IMR-90 (cell line): ENCODE results near the gene CCDC141. TPM values are rescaled to one million over a fixed set of nuclear protein-coding genes. Genes with fewer than 3 reads are reported as not detected.

Experiments used
- ATAC-seq: fragments of 200-7000 bp; cut with Tn5 transposase; 2 replicates; pipeline ENCODE4 v1.9.1; 2020; ENCODE audit warnings: low read depth, mild to moderate bottlenecking, moderate library complexity
- BruUV-seq: library from RNA; stranded (reverse); fragments of 400-500 nt; replicated peaks from 2 replicates; lab custom pipeline; 2021; lab: Mats Ljungman, UMichigan
- CTCF ChIA-PET: fragments of 300-600 bp; formaldehyde crosslinking; extraction: SDS; loops from one replicate; lab custom pipeline; 2021; ENCODE audit warnings: antibody characterized with exemption; lab: Yijun Ruan, JAX
- POLR2A ChIA-PET: fragments of 300-600 bp; sonication (Branson Sonifier 250); formaldehyde crosslinking; loops from one replicate; lab custom pipeline; 2022; ENCODE audit warnings: antibody characterized with exemption; ENCODE audit not compliant: unreplicated experiment; lab: Charles Lee
- DNase-seq: peaks from one replicate; pipeline ENCODE4 v3.0.0; 2013
- H2AFZ ChIP-seq: replicated peaks from 2 replicates; pipeline ENCODE3; 2013; ENCODE audit warnings: low read length, mild to moderate bottlenecking; ENCODE audit not compliant: poor library complexity
- H2AK5ac ChIP-seq: 2 replicates; pipeline ENCODE4 v1.6.1; 2013; ENCODE audit warnings: low read depth, low read length, inconsistent platforms
- H2AK9ac ChIP-seq: replicated peaks from 2 replicates; pipeline ENCODE3; 2013; ENCODE audit warnings: mild to moderate bottlenecking, low read depth, low read length, moderate library complexity; ENCODE audit not compliant: poor library complexity
- H2BK120ac ChIP-seq: 2 replicates; pipeline ENCODE4 v1.6.1; 2013; ENCODE audit warnings: low read depth, low read length, inconsistent platforms
- H2BK15ac ChIP-seq: 3 replicates; pipeline ENCODE4 v1.6.1; 2013; ENCODE audit warnings: low read depth, low read length, inconsistent platforms
- H2BK20ac ChIP-seq: 2 replicates; pipeline ENCODE4 v1.6.1; 2013; ENCODE audit warnings: low read depth, mild to moderate bottlenecking, inconsistent platforms, low read length, moderate library complexity
- H2BK5ac ChIP-seq: 2 replicates; pipeline ENCODE4 v1.6.1; 2013; ENCODE audit warnings: mild to moderate bottlenecking, low read depth, low read length, inconsistent platforms; ENCODE audit not compliant: poor library complexity, severe bottlenecking
- H3K14ac ChIP-seq: replicated peaks from 2 replicates; pipeline ENCODE4 v1.6.1; 2013; ENCODE audit warnings: low read depth, low read length, inconsistent platforms
- H3K18ac ChIP-seq: 2 replicates; pipeline ENCODE4 v1.6.1; 2013; ENCODE audit warnings: low read depth, low read length, control low read depth
- H3K23ac ChIP-seq: 2 replicates; pipeline ENCODE4 v1.6.1; 2013; ENCODE audit warnings: low read depth, low read length, inconsistent platforms
- H3K27ac ChIP-seq: 2 replicates; pipeline ENCODE4 v1.5.1; 2013; ENCODE audit warnings: mild to moderate bottlenecking, control low read depth, low read length; ENCODE audit not compliant: insufficient read depth
- H3K27me3 ChIP-seq: 2 replicates; pipeline ENCODE4 v1.6.1; 2013; ENCODE audit warnings: low read length; ENCODE audit not compliant: control insufficient read depth, insufficient read depth
- H3K36me3 ChIP-seq: 2 replicates; pipeline ENCODE4 v1.6.1; 2013; ENCODE audit warnings: low read length, mixed read lengths; ENCODE audit not compliant: control insufficient read depth, insufficient read depth
- H3K4ac ChIP-seq: 2 replicates; pipeline ENCODE4 v1.6.1; 2013; ENCODE audit warnings: low read depth, low read length, inconsistent platforms
- H3K4me1 ChIP-seq: 2 replicates; pipeline ENCODE4 v1.6.1; 2013; ENCODE audit warnings: low read length, mixed read lengths; ENCODE audit not compliant: control insufficient read depth, insufficient read depth
- H3K4me2 ChIP-seq: 2 replicates; pipeline ENCODE4 v1.6.1; 2013; ENCODE audit warnings: low read depth, mild to moderate bottlenecking, control low read depth, low read length, moderate library complexity
- H3K4me3 ChIP-seq: 2 replicates; pipeline ENCODE4 v1.5.1; 2013; ENCODE audit warnings: low read depth, mild to moderate bottlenecking, control low read depth, low read length, moderate library complexity; ENCODE audit not compliant: insufficient read depth
- H3K56ac ChIP-seq: 2 replicates; pipeline ENCODE4 v1.6.1; 2013; ENCODE audit warnings: low read length, inconsistent platforms; ENCODE audit not compliant: insufficient read depth; ENCODE audit errors: extremely low read depth
- H3K79me1 ChIP-seq, 2 experiments: 2 replicates each; pipeline ENCODE4 v1.6.1; 2013; ENCODE audit warnings: low read length in 2 of 2, inconsistent platforms in 1 of 2, low read depth in 1 of 2
- H3K9ac ChIP-seq: 2 replicates; pipeline ENCODE4 v1.6.1; 2013; ENCODE audit warnings: low read depth, low read length, control low read depth
- H3K9me1 ChIP-seq: 2 replicates; pipeline ENCODE4 v1.6.1; 2013; ENCODE audit warnings: low read length, inconsistent platforms; ENCODE audit not compliant: insufficient read depth
- H3K9me3 ChIP-seq: 2 replicates; pipeline ENCODE4 v1.6.1; 2013; ENCODE audit warnings: low read length; ENCODE audit not compliant: control insufficient read depth, insufficient read depth
- H4K20me1 ChIP-seq: 2 replicates; pipeline ENCODE4 v1.6.1; 2013; ENCODE audit warnings: low read length, inconsistent platforms; ENCODE audit not compliant: insufficient read depth
- H4K5ac ChIP-seq: 2 replicates; pipeline ENCODE4 v1.6.1; 2013; ENCODE audit warnings: mild to moderate bottlenecking, low read depth, low read length, control low read depth
- H4K8ac ChIP-seq, 2 experiments: 2 replicates each; pipeline ENCODE4 v1.6.1; 2013; ENCODE audit warnings: low read depth in 2 of 2, low read length in 2 of 2, control low read depth in 1 of 2, inconsistent platforms in 1 of 2
- H4K91ac ChIP-seq: 2 replicates; pipeline ENCODE4 v1.6.1; 2013; ENCODE audit warnings: low read depth, low read length, inconsistent platforms; ENCODE audit not compliant: insufficient read depth
- BHLHE40 ChIP-seq: fragments of 150-350 bp; IDR thresholded peaks from 2 replicates; pipeline ENCODE4 v1.6.1; 2016; ENCODE audit warnings: mild to moderate bottlenecking, low read depth, low read length
- CEBPB ChIP-seq: IDR thresholded peaks from 2 replicates; pipeline ENCODE4 v1.6.1; 2012; ENCODE audit warnings: low read depth, low read length, improper control_type of control experiment
- CHD1 ChIP-seq: IDR thresholded peaks from 2 replicates; pipeline ENCODE4 v1.6.1; 2012; ENCODE audit warnings: low read depth, low read length, improper control_type of control experiment
- CTCF ChIP-seq: conservative IDR thresholded peaks from 2 replicates; pipeline ENCODE4 v1.5.1; 2012; ENCODE audit warnings: mild to moderate bottlenecking, low read depth, low read length, improper control_type of control experiment
- FOS ChIP-seq: fragments of 150-350 bp; IDR thresholded peaks from 2 replicates; pipeline ENCODE4 v1.6.1; 2016; ENCODE audit warnings: low read depth, low read length
- MAFK ChIP-seq: IDR thresholded peaks from 2 replicates; pipeline ENCODE4 v1.6.1; 2012; ENCODE audit warnings: low read depth, low read length, improper control_type of control experiment
- MAZ ChIP-seq: IDR thresholded peaks from 2 replicates; pipeline ENCODE4 v1.6.1; 2012; ENCODE audit warnings: low read depth, mild to moderate bottlenecking, low read length, improper control_type of control experiment, moderate library complexity, borderline replicate concordance
- MXI1 ChIP-seq: IDR thresholded peaks from 2 replicates; pipeline ENCODE4 v1.6.1; 2012; ENCODE audit warnings: low read depth, mild to moderate bottlenecking, low read length, moderate library complexity, borderline replicate concordance
- NFE2L2 ChIP-seq: fragments of 150-350 bp; IDR thresholded peaks from 2 replicates; pipeline ENCODE4 v1.6.1; 2016; ENCODE audit warnings: low read depth, mild to moderate bottlenecking, low read length
- POLR2A ChIP-seq: IDR thresholded peaks from 2 replicates; pipeline ENCODE4 v1.6.1; 2012; ENCODE audit warnings: mild to moderate bottlenecking, low read depth, low read length
- RAD21 ChIP-seq: IDR thresholded peaks from 2 replicates; pipeline ENCODE4 v1.6.1; 2012; ENCODE audit warnings: low read length, improper control_type of control experiment
- RCOR1 ChIP-seq: IDR thresholded peaks from 2 replicates; pipeline ENCODE4 v1.6.1; 2012; ENCODE audit warnings: mild to moderate bottlenecking, low read length, improper control_type of control experiment; ENCODE audit not compliant: insufficient replicate concordance
- RFX5 ChIP-seq: IDR thresholded peaks from 2 replicates; pipeline ENCODE4 v1.8.0; 2012; ENCODE audit warnings: low read depth, mild to moderate bottlenecking, low read length, moderate library complexity
- SMC3 ChIP-seq: fragments of 150-350 bp; IDR thresholded peaks from 2 replicates; pipeline ENCODE4 v1.6.1; 2016; ENCODE audit warnings: low read depth, mild to moderate bottlenecking, antibody characterized with exemption, low read length, moderate library complexity
- USF2 ChIP-seq: fragments of 150-350 bp; IDR thresholded peaks from 2 replicates; pipeline ENCODE4 v1.6.1; 2017; ENCODE audit warnings: mild to moderate bottlenecking, antibody characterized with exemption, low read length, low read depth
- WGBS, 2 experiments: methylation state at CpG; one replicate each; pipeline versions ENCODE4 v1.1.5 to v1.1.7; 2013; ENCODE audit warnings: missing lambda C conversion rate in 2 of 2; ENCODE audit not compliant: insufficient read length in 1 of 2; ENCODE audit errors: extremely low coverage in 2 of 2; 5-methylcytosine and 5-hydroxymethylcytosine counted together
- dilution Hi-C: fragments of 300-500 bp; cut with HindIII; formaldehyde crosslinking; loops from one replicate; pipeline ENCODE4 v1.14.3; 2018; ENCODE audit warnings: low sequenced_read_pairs; ENCODE audit not compliant: unreplicated experiment
- in situ Hi-C: fragments of 300-500 bp; cut with MboI; formaldehyde crosslinking; loops from 3 replicates; pipeline ENCODE4 v1.14.3; 2019; ENCODE audit warnings: low sequenced_read_pairs, inconsistent platforms, mixed read lengths
- intact Hi-C: fragments of 100-400 bp; cut with micrococcal nuclease; formaldehyde crosslinking; loops from 2 replicates; pipeline ENCODE4 v1.10.0; 2022
- polyA plus RNA-seq, 3 experiments: library from polyadenylated mRNA; depleted of rRNA; stranded (reverse); fragments of >200 nt; gene quantifications; 2 replicates each; pipeline ENCODE4 v1.2.3, GENCODE V29; 2012; ENCODE audit warnings: low replicate concordance in 1 of 3
- total RNA-seq: library from RNA; depleted of rRNA; stranded (reverse); fragments of >200 nt; gene quantifications from 2 replicates; pipeline ENCODE4 v1.2.3, GENCODE V29; 2012
- TF ChIP-seq, protein P1 (sequence below): fragments of 150-350 bp; IDR thresholded peaks from 2 replicates; pipeline ENCODE4 v1.6.1; 2016; ENCODE audit warnings: low read depth, mild to moderate bottlenecking, low read length, moderate library complexity, borderline replicate concordance

Gene CCDC141
- total and polyA plus RNA-seq, 2 of the 4 experiments (the other 2 are of a cell fraction): not detected

DNA sequence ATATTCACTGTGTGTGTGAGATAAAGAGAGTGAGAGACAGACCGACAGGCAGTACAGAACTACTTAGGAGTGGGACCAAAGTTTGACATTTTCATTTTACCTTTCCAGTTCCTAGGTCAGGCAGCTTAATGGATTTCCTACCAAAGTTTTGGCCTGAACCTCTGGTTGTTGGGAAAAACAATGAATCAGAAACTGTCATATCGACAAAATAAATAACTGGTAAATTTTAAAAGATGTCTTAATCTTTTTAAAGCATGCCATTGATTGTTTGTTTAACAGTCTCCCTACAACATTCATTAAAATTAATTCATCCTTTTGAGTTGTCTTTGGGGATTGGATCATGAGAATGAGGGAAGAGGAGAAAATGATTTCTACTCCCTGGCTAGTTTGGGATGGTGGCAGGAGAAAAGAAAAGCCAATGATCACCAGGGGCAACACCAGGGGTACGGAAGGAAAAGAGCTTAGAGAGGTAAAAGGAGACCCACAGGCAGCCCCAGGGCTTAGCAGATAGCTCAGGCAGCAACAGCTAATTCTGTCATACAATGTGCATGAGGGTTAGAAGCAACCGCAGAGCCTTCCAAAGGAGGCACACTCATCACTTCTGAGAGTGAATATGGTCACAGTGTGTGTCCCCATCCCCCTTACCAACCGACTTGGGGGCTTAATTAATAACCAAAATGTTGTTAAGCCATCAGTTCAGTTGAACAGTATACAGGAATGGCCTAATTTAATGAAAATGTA is 98.5 kb downstream of the CCDC141 start:
- H2AK5ac ChIP-seq: no peak overlapping the region
- no peak overlapping the region for H3K4me3 ChIP-seq
- no peak overlapping the region for H2AK9ac ChIP-seq
- H3K79me1 ChIP-seq: no peaks in the 10 kb centered on the region
- intact Hi-C loops: no loop called here
- H3K18ac ChIP-seq: no peak overlapping the region
- no peaks in the 10 kb centered on the region for H3K4me1 ChIP-seq
- WGBS, 2 experiments: no CpG with 5 or more reads among the region's 5 CpGs
- no peak overlapping the region for H4K5ac ChIP-seq
- H3K36me3 ChIP-seq: no peaks in the 10 kb centered on the region
- no peak overlapping the region for H2BK15ac ChIP-seq
- ChIA-PET POLR2A (interaction anchor here (0.7 kb wide), 1 partner anchor 236 kb away, joined by 3 read pairs; no protein-coding TSS in a partner anchor), CTCF (no interaction called here)
- H3K23ac ChIP-seq: no peak overlapping the region
- no peak overlapping the region for H3K4me2 ChIP-seq
- no peak overlapping the region for H2BK120ac ChIP-seq
- no peak overlapping the region for H3K27ac ChIP-seq
- DNase-seq (no peak), ATAC-seq (no peak)
- H3K9me3 ChIP-seq: no peaks in the 10 kb centered on the region
- no peak overlapping the region for H3K4ac ChIP-seq
- TF ChIP-seq RAD21: no peak
- TF ChIP-seq MAZ: no peak
- no peak for TF ChIP-seq MXI1
- TF ChIP-seq, protein P1, sequence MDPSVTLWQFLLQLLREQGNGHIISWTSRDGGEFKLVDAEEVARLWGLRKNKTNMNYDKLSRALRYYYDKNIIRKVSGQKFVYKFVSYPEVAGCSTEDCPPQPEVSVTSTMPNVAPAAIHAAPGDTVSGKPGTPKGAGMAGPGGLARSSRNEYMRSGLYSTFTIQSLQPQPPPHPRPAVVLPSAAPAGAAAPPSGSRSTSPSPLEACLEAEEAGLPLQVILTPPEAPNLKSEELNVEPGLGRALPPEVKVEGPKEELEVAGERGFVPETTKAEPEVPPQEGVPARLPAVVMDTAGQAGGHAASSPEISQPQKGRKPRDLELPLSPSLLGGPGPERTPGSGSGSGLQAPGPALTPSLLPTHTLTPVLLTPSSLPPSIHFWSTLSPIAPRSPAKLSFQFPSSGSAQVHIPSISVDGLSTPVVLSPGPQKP: no peak
- no peak for TF ChIP-seq CHD1
- TF ChIP-seq MAFK: no peak
- no peak for TF ChIP-seq CTCF
- no peak for TF ChIP-seq BHLHE40
- TF ChIP-seq RFX5: no peak
- TF ChIP-seq USF2: no peak
- no peak for TF ChIP-seq CEBPB
- TF ChIP-seq FOS: no peak
- TF ChIP-seq POLR2A: no peak
- no peak for TF ChIP-seq NFE2L2
- TF ChIP-seq SMC3: no peak
- no peak for TF ChIP-seq RCOR1
- H3K27me3 ChIP-seq: no peaks in the 10 kb centered on the region
- no peaks in the 10 kb centered on the region for H4K20me1 ChIP-seq
- H2BK5ac ChIP-seq: no peak overlapping the region
- in situ Hi-C loops: no loop called here
- H2BK20ac ChIP-seq: no peak overlapping the region
- H4K91ac ChIP-seq: no peak overlapping the region
- no peak overlapping the region for H3K9ac ChIP-seq
- no peaks in the 10 kb centered on the region for H3K9me1 ChIP-seq
- H2AFZ ChIP-seq: no peak overlapping the region
- dilution Hi-C loops: no loop called here
- no peak overlapping the region for H3K56ac ChIP-seq
- BruUV-seq: no TSS peak
- H4K8ac ChIP-seq: no peak overlapping the region
- no peak overlapping the region for H3K14ac ChIP-seq
